Endothelial cell (in vitro differentiated cells): Measurements from ENCODE around the gene ANO4. TPM values are rescaled to one million over a fixed set of nuclear protein-coding genes. Genes with fewer than 3 reads are reported as not detected.

Source experiments
- DNase-seq: peaks from one replicate; pipeline ENCODE4 v3.0.0; 2021; ENCODE audit warnings: low spot score
- H3K27ac Mint-ChIP-seq: one replicate; pipeline ENCODE4 v1.8.0; 2021; ENCODE audit warnings: mixed read lengths, inconsistent platforms; ENCODE audit not compliant: unreplicated experiment
- H3K27me3 Mint-ChIP-seq: one replicate; pipeline ENCODE4 v1.8.0; 2021; ENCODE audit warnings: mild to moderate bottlenecking, moderate library complexity, mixed read lengths, inconsistent platforms; ENCODE audit not compliant: unreplicated experiment
- H3K36me3 Mint-ChIP-seq: one replicate; pipeline ENCODE4 v1.8.0; 2021; ENCODE audit warnings: mild to moderate bottlenecking, low read depth, mixed read lengths, inconsistent platforms; ENCODE audit not compliant: unreplicated experiment
- H3K4me1 Mint-ChIP-seq: one replicate; pipeline ENCODE4 v1.8.0; 2021; ENCODE audit warnings: mild to moderate bottlenecking, mixed read lengths, inconsistent platforms; ENCODE audit not compliant: unreplicated experiment
- H3K4me3 Mint-ChIP-seq: one replicate; pipeline ENCODE4 v1.8.0; 2021; ENCODE audit warnings: mild to moderate bottlenecking, mixed read lengths, inconsistent platforms; ENCODE audit not compliant: unreplicated experiment
- H3K9me3 Mint-ChIP-seq: one replicate; pipeline ENCODE4 v1.8.0; 2021; ENCODE audit warnings: mixed read lengths, inconsistent platforms; ENCODE audit not compliant: unreplicated experiment
- total RNA-seq: library from RNA; stranded (reverse); fragmentation: NEBNext Ultra II Directional; extraction: Animal tissue kit (Norgen Biotek cat#: 25700); gene quantifications from one replicate; pipeline ENCODE4 v1.2.1, GENCODE V29; 2021; ENCODE audit not compliant: unreplicated experiment
- TF ChIP-seq, protein P1 (sequence below): fragments of 200-600 bp; sonication (generic); IDR thresholded peaks from one replicate; pipeline ENCODE4 v1.5.0; 2021; ENCODE audit warnings: antibody characterized with exemption; ENCODE audit not compliant: unreplicated experiment

The ANO4 gene
- total RNA-seq, 1 donor from 2014 or later, result 1.1 TPM

DNA sequence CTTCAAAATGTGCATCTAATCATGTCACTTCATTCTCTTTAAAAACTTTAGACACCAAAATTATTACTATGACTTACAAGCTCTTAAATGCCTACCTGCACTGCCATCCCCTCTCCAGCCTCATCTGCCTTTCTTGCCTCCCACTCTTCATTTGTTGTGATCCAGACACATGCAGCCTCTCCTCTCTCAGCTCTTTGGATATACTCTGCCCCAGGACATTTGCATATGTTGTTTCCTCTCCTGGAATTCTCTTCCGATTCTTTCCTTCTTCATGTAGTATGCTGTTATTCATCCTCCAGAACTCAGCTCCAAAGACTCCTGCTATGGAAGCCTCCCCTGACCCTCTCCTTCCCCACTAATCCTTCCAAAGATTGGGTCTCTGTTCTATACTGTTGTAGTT, 197.6 kb downstream of the ANO4 start:
- Mint-ChIP-seq H3K9me3 (no peaks in the 10 kb centered on the region), H3K36me3 (no peaks in the 10 kb centered on the region), H3K4me3 (no peak overlapping the region), H3K27ac (no peak overlapping the region), H3K27me3 (peaks cover 2% of the 10 kb centered on the region), H3K4me1 (peaks cover 15% of the 10 kb centered on the region)
- DNase-seq, result no peak
- TF ChIP-seq, protein P1, sequence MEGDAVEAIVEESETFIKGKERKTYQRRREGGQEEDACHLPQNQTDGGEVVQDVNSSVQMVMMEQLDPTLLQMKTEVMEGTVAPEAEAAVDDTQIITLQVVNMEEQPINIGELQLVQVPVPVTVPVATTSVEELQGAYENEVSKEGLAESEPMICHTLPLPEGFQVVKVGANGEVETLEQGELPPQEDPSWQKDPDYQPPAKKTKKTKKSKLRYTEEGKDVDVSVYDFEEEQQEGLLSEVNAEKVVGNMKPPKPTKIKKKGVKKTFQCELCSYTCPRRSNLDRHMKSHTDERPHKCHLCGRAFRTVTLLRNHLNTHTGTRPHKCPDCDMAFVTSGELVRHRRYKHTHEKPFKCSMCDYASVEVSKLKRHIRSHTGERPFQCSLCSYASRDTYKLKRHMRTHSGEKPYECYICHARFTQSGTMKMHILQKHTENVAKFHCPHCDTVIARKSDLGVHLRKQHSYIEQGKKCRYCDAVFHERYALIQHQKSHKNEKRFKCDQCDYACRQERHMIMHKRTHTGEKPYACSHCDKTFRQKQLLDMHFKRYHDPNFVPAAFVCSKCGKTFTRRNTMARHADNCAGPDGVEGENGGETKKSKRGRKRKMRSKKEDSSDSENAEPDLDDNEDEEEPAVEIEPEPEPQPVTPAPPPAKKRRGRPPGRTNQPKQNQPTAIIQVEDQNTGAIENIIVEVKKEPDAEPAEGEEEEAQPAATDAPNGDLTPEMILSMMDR, result no peak

GRCh38 chr12:100993916-100994450, 199.4 kb downstream of the ANO4 start:
- no peaks in the 10 kb centered on the region for H3K36me3 Mint-ChIP-seq
- peaks cover 4% of the 10 kb centered on the region for H3K4me1 Mint-ChIP-seq
- peaks cover 2% of the 10 kb centered on the region for H3K27me3 Mint-ChIP-seq
- DNase-seq, result no peak
- H3K4me3 Mint-ChIP-seq, result no peak overlapping the region
- H3K27ac Mint-ChIP-seq, result no peak overlapping the region
- TF ChIP-seq, protein P1, result no peak
- H3K9me3 Mint-ChIP-seq, result no peaks in the 10 kb centered on the region

GRCh38 chr12:100995201-100995600, 200.6 kb downstream of the ANO4 start:
- Mint-ChIP-seq H3K4me3 (no peak overlapping the region), H3K9me3 (no peaks in the 10 kb centered on the region), H3K4me1 (peaks cover 4% of the 10 kb centered on the region), H3K27ac (no peak overlapping the region), H3K36me3 (no peaks in the 10 kb centered on the region), H3K27me3 (peaks cover 2% of the 10 kb centered on the region)
- DNase-seq, result no peak
- TF ChIP-seq, protein P1, result no peak

DNA sequence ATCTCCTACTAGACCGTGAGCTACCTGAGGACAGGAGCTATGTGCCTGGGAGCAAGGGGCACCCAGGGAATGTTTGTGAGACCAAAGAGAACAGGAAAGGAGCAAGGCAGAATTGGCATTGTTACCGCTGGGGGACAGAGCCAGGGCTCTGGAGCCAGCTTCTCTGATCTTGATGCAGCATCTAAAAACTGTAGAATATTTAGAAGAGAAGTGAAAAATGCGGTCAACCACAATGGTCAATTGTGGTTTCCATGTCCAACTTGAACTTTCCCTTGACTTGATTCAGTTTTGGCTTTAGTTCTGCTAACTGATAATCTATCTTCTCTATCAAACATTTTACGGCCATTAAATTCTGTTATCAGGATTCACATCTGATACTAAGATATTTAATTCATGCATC, 201.2 kb downstream of the ANO4 start:
- H3K4me1 Mint-ChIP-seq, result peaks cover 4% of the 10 kb centered on the region
- no peak for DNase-seq
- no peak overlapping the region for H3K27ac Mint-ChIP-seq
- peaks cover 2% of the 10 kb centered on the region for H3K27me3 Mint-ChIP-seq
- TF ChIP-seq, protein P1, result no peak
- H3K9me3 Mint-ChIP-seq, result no peaks in the 10 kb centered on the region
- H3K36me3 Mint-ChIP-seq, result no peaks in the 10 kb centered on the region
- H3K4me3 Mint-ChIP-seq, result no peak overlapping the region

- Mint-ChIP-seq H3K4me1 (peaks cover 7% of the 10 kb centered on the region), H3K9me3 (no peaks in the 10 kb centered on the region), H3K27me3 (no peaks in the 10 kb centered on the region), H3K27ac (no peak overlapping the region), H3K36me3 (no peaks in the 10 kb centered on the region), H3K4me3 (no peak overlapping the region)
- TF ChIP-seq, protein P1, result no peak
- DNase-seq, result no peak
Observed at GRCh38 chr12:101001669-101002068, 207.1 kb downstream of the ANO4 start.
